ENCODE data around the gene ADGRD2.

ADGRD2 gene

GRCh38 chr9:124511891-124512805 is 61.9 kb downstream of the ADGRD2 start:
- no peak for DNase-seq (ENCODE audit: low read depth)

- DNase-seq (ENCODE audit: low read depth): no peak
These were observed 62.6 kb downstream of the ADGRD2 start for GRCh38 chr9:124512806-124513204.

- DNase-seq (ENCODE audit: low read depth): no peak
These were observed 63.2 kb downstream of the ADGRD2 start for GRCh38 chr9:124513376-124513994.

- DNase-seq (ENCODE audit: low read depth): no peak
These were observed 63.9 kb downstream of the ADGRD2 start for GRCh38 chr9:124514125-124514524.

- DNase-seq (ENCODE audit: low read depth): no peak
These were observed 64.6 kb downstream of the ADGRD2 start for GRCh38 chr9:124514874-124515273.

GRCh38 chr9:124517600-124517999 is 67.3 kb downstream of the ADGRD2 start:
- no peak for DNase-seq (ENCODE audit: low read depth)

GRCh38 chr9:124518116-124518515 is 67.9 kb downstream of the ADGRD2 start:
- no peak for DNase-seq (ENCODE audit: low read depth)

- no peak for DNase-seq (ENCODE audit: low read depth)
These were observed 70.0 kb downstream of the ADGRD2 start for GRCh38 chr9:124520206-124520596.

GRCh38 chr9:124521142-124521541 is 70.9 kb downstream of the ADGRD2 start:
- no peak for DNase-seq (ENCODE audit: low read depth)

GRCh38 chr9:124522121-124523098 is 72.2 kb downstream of the ADGRD2 start:
- DNase-seq (ENCODE audit: low read depth): no peak

- DNase-seq (ENCODE audit: low read depth): no peak
These were observed 75.9 kb downstream of the ADGRD2 start for GRCh38 chr9:124526174-124526573.

- no peak for DNase-seq (ENCODE audit: low read depth)
These were observed 77.5 kb downstream of the ADGRD2 start for GRCh38 chr9:124527781-124528180.
